ENCODE results near the gene WWOX. TPM values are rescaled to one million over a fixed set of nuclear protein-coding genes. Genes with fewer than 3 reads are reported as not detected.
A peak's percentile ranks its signal among the peaks of the same experiment; 100 is the strongest.

The WWOX gene
- total RNA-seq, 1 experiment from 2014 or later: 79.9 TPM

DNA sequence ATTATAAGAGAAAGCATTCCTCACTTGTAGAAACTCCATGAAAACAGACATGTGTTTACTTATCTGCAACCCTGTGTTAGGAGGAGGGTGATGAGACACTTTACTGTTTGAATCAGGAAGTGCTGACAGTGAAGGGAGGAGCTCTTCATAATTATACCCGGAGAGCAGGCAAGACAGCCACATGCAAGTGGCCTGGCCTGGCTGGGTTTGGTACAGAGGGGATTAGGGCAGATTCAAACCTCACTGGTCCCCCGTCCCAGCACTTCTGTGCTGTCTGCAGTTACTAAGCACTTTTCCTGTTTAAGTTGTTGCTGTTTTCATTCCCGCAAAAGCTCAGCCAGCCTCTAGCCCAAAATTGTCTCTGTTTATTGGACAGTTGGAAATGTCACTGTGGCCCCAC lies 78.5 kb downstream of the WWOX start:
- Histone ChIP-seq H3K4me1 (ENCODE audit: insufficient read depth, low read length, poor library complexity, severe bottlenecking) (peaks cover 8% of the 10 kb centered on the region), H3K27ac (ENCODE audit: low read depth, low read length, poor library complexity, severe bottlenecking) (no peak overlapping the region), H3K4me3 (ENCODE audit: low read depth, low read length, poor library complexity, severe bottlenecking) (no peak overlapping the region), H3K36me3 (ENCODE audit: insufficient read depth, low read length, poor library complexity, severe bottlenecking) (no peaks in the 10 kb centered on the region), H3K9me3 (ENCODE audit: low read depth, low read length, poor library complexity, severe bottlenecking) (peaks cover 5% of the 10 kb centered on the region), H3K27me3 (replicated peaks; ENCODE audit: insufficient read depth, low read depth, low read length, poor library complexity) (no peaks in the 10 kb centered on the region)
- intact Hi-C loops (cut with micrococcal nuclease; ENCODE audit: unreplicated experiment): no loop called here
- TF ChIP-seq EZH2 (IDR thresholded peaks at IDR 0.05; ENCODE audit: borderline replicate concordance, low read depth, low read length, poor library complexity, severe bottlenecking): no peak
- TF ChIP-seq, protein P1, sequence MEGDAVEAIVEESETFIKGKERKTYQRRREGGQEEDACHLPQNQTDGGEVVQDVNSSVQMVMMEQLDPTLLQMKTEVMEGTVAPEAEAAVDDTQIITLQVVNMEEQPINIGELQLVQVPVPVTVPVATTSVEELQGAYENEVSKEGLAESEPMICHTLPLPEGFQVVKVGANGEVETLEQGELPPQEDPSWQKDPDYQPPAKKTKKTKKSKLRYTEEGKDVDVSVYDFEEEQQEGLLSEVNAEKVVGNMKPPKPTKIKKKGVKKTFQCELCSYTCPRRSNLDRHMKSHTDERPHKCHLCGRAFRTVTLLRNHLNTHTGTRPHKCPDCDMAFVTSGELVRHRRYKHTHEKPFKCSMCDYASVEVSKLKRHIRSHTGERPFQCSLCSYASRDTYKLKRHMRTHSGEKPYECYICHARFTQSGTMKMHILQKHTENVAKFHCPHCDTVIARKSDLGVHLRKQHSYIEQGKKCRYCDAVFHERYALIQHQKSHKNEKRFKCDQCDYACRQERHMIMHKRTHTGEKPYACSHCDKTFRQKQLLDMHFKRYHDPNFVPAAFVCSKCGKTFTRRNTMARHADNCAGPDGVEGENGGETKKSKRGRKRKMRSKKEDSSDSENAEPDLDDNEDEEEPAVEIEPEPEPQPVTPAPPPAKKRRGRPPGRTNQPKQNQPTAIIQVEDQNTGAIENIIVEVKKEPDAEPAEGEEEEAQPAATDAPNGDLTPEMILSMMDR (conservative IDR thresholded peaks at IDR 0.05; ENCODE audit: low read depth, low read length): no peak
- DNase-seq (ENCODE audit: low spot score): peak; percentile 60
- ChIA-PET CTCF (no interaction called here), POLR2A (ENCODE audit: low non-redundant PET) (no interaction called here)
- BruUV-seq (replicated peaks): no TSS peak

DNA sequence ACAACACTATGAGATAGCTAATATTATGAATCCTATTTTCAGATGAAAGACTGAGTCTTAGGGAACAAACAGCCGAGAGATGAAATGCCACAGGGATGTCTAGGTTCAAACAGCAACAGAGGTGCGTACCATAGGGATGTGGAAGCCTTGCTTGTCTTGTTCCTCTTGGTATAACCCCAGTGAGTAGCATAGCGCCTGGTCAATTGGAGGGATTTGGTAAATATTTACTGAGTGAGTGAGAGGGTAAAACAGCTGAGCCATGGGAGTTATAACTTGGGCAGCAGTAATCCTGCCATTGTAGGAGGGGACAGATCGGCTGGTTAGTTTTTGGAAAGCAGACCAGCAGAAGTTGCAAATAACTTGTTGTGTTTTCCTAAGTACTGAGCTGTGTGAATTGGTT lies 80.2 kb downstream of the WWOX start:
- Histone ChIP-seq H3K9me3 (ENCODE audit: low read depth, low read length, poor library complexity, severe bottlenecking) (peaks cover 5% of the 10 kb centered on the region), H3K36me3 (ENCODE audit: insufficient read depth, low read length, poor library complexity, severe bottlenecking) (no peaks in the 10 kb centered on the region), H3K4me1 (ENCODE audit: insufficient read depth, low read length, poor library complexity, severe bottlenecking) (peaks cover 3% of the 10 kb centered on the region), H3K27me3 (replicated peaks; ENCODE audit: insufficient read depth, low read depth, low read length, poor library complexity) (no peaks in the 10 kb centered on the region), H3K27ac (ENCODE audit: low read depth, low read length, poor library complexity, severe bottlenecking) (no peak overlapping the region), H3K4me3 (ENCODE audit: low read depth, low read length, poor library complexity, severe bottlenecking) (no peak overlapping the region)
- no peak for DNase-seq (ENCODE audit: low spot score)
- no TSS peak for BruUV-seq (replicated peaks)
- intact Hi-C loops (cut with micrococcal nuclease; ENCODE audit: unreplicated experiment): no loop called here
- ChIA-PET CTCF (no interaction called here), POLR2A (ENCODE audit: low non-redundant PET) (no interaction called here)
- TF ChIP-seq EZH2 (IDR thresholded peaks at IDR 0.05; ENCODE audit: borderline replicate concordance, low read depth, low read length, poor library complexity, severe bottlenecking): no peak
- TF ChIP-seq, protein P1 (conservative IDR thresholded peaks at IDR 0.05; ENCODE audit: low read depth, low read length): no peak

DNA sequence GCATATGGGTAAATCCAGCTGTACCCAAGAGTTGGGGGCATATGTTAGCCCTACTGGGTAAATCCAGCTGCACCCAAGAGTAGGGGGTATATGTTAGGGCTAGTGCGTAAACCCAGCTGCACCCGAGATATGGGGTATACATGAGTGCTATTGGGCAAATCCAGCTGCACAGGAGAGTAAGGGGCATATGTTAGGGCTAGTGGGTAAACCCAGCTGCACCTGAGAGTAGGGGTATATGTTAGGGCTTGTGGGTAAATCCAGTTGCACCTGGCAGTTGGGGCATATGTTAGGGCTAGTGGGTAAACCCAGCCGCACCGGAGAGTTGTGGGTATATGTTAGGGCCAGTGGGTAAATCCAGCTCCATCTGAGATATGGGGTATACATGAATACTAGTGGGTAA lies 80.9 kb downstream of the WWOX start:
- H3K4me1 ChIP-seq (ENCODE audit: insufficient read depth, low read length, poor library complexity, severe bottlenecking): peaks cover 3% of the 10 kb centered on the region
- intact Hi-C loops (cut with micrococcal nuclease; ENCODE audit: unreplicated experiment): no loop called here
- peaks cover 3% of the 10 kb centered on the region for H3K9me3 ChIP-seq (ENCODE audit: low read depth, low read length, poor library complexity, severe bottlenecking)
- H3K27me3 ChIP-seq (replicated peaks; ENCODE audit: insufficient read depth, low read depth, low read length, poor library complexity): no peaks in the 10 kb centered on the region
- ChIA-PET CTCF (no interaction called here), POLR2A (ENCODE audit: low non-redundant PET) (no interaction called here)
- no peaks in the 10 kb centered on the region for H3K36me3 ChIP-seq (ENCODE audit: insufficient read depth, low read length, poor library complexity, severe bottlenecking)
- BruUV-seq (replicated peaks): no TSS peak
- DNase-seq (ENCODE audit: low spot score): no peak
- no peak for TF ChIP-seq EZH2 (IDR thresholded peaks at IDR 0.05; ENCODE audit: borderline replicate concordance, low read depth, low read length, poor library complexity, severe bottlenecking)
- TF ChIP-seq, protein P1 (conservative IDR thresholded peaks at IDR 0.05; ENCODE audit: low read depth, low read length): no peak
- no peak overlapping the region for H3K27ac ChIP-seq (ENCODE audit: low read depth, low read length, poor library complexity, severe bottlenecking)
- no peak overlapping the region for H3K4me3 ChIP-seq (ENCODE audit: low read depth, low read length, poor library complexity, severe bottlenecking)

Data from A673 (cell line).